IPS-15b (cell line): Measurements from ENCODE around the gene B9D1.
"Not testable (repeated sequence)": the region's sequence is repeated elsewhere in the genome, so short reads cannot be mapped to it uniquely, and the experiment has no call there.

Experiments used
- H3K27me3 ChIP-seq: one replicate; pipeline ENCODE4 v1.6.1; 2013; ENCODE audit warnings: low read length; ENCODE audit not compliant: control insufficient read depth, insufficient read depth
- H3K36me3 ChIP-seq: one replicate; pipeline ENCODE4 v1.6.1; 2013; ENCODE audit warnings: low read length; ENCODE audit not compliant: control insufficient read depth, insufficient read depth
- H3K4me1 ChIP-seq: one replicate; pipeline ENCODE4 v1.6.1; 2013; ENCODE audit warnings: mild to moderate bottlenecking, low read length; ENCODE audit not compliant: control insufficient read depth, insufficient read depth
- H3K4me3 ChIP-seq: one replicate; pipeline ENCODE4 v1.5.1; 2013; ENCODE audit warnings: low read depth, low read length
- H3K9ac ChIP-seq: one replicate; pipeline ENCODE4 v1.6.1; 2013; ENCODE audit warnings: low read depth, mild to moderate bottlenecking, low read length
- H3K9me3 ChIP-seq: one replicate; pipeline ENCODE4 v1.6.1; 2013; ENCODE audit warnings: mild to moderate bottlenecking, low read length; ENCODE audit not compliant: control insufficient read depth, insufficient read depth

B9D1 gene

GRCh38 chr17:19361326-19361725, 1.2 kb downstream of the B9D1 start:
- Histone ChIP-seq H3K4me3 (peak overlapping the region; percentile 87), H3K9ac (peak overlapping the region; percentile 26), H3K4me1 (peaks cover 3% of the 10 kb centered on the region), H3K27me3 (peaks cover 4% of the 10 kb centered on the region), H3K36me3 (peaks cover 13% of the 10 kb centered on the region), H3K9me3 (no peaks in the 10 kb centered on the region)

GRCh38 chr17:19360772-19361171, 1.8 kb downstream of the B9D1 start:
- Histone ChIP-seq H3K4me1 (peaks cover 3% of the 10 kb centered on the region), H3K27me3 (peaks cover 4% of the 10 kb centered on the region), H3K9me3 (no peaks in the 10 kb centered on the region), H3K36me3 (peaks cover 13% of the 10 kb centered on the region), H3K4me3 (no peak overlapping the region), H3K9ac (no peak overlapping the region)

GRCh38 chr17:19359856-19360255, 2.7 kb downstream of the B9D1 start:
- Histone ChIP-seq H3K4me3 (no peak overlapping the region), H3K36me3 (peaks cover 13% of the 10 kb centered on the region), H3K27me3 (peaks cover 4% of the 10 kb centered on the region), H3K9ac (no peak overlapping the region), H3K4me1 (peaks cover 3% of the 10 kb centered on the region), H3K9me3 (no peaks in the 10 kb centered on the region)

DNA sequence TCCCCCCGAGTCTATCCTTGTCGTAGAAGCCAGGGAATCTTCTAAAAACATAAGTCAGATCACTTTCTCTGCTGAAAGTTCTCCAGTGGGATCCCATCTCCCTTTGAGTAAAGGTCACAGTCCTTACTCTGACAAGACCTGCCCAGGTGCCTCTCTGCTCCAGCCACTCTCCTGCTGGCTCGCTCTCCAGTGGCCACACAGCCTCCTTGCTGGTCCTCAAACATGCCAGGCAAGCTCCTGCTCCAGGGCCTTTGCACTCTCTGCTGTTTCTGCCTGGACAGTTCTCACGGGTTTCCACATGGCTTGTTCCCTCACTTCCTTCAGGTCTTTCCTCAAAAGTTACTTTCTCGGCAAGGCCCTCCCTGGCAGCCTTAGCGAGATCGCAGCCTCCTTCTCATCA, 3.4 kb downstream of the B9D1 start:
- Histone ChIP-seq H3K27me3 (peaks cover 4% of the 10 kb centered on the region), H3K36me3 (peaks cover 13% of the 10 kb centered on the region), H3K4me3 (no peak overlapping the region), H3K9ac (no peak overlapping the region), H3K4me1 (peaks cover 3% of the 10 kb centered on the region), H3K9me3 (no peaks in the 10 kb centered on the region)

DNA sequence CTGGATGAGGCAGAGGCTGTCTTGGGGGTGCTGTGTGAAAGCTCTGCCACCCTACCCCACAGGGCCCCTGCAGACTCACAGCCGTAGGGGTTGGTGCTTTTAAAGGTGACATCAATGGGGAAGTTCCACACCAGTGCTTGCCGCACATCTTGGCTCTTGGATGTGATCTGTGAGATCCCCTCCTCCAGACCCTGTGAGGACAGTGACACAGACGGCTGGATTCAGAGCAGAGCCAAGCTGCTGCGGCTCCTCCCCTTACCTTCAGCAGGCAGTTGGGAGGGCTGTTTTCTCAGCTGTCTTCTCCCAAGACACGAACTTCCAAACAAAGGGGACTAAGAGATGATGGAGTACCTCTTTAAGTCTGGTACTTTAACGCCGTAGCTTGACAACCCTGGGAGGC, 4.8 kb downstream of the B9D1 start:
- H3K4me1 ChIP-seq, result no peaks in the 10 kb centered on the region
- H3K27me3 ChIP-seq, result no peaks in the 10 kb centered on the region

GRCh38 chr17:19357351-19357750, 5.2 kb downstream of the B9D1 start:
- H3K4me3 ChIP-seq, result no peak overlapping the region
- no peak overlapping the region for H3K9ac ChIP-seq
- no peaks in the 10 kb centered on the region for H3K4me1 ChIP-seq
- peaks cover 13% of the 10 kb centered on the region for H3K36me3 ChIP-seq
- no peaks in the 10 kb centered on the region for H3K27me3 ChIP-seq
- H3K9me3 ChIP-seq, result no peaks in the 10 kb centered on the region

More for the DNA sequence above, 4.8 kb downstream of the B9D1 start:
- H3K9ac ChIP-seq, result no peak overlapping the region
- H3K9me3 ChIP-seq, result no peaks in the 10 kb centered on the region
- H3K36me3 ChIP-seq, result peaks cover 13% of the 10 kb centered on the region
- no peak overlapping the region for H3K4me3 ChIP-seq

DNA sequence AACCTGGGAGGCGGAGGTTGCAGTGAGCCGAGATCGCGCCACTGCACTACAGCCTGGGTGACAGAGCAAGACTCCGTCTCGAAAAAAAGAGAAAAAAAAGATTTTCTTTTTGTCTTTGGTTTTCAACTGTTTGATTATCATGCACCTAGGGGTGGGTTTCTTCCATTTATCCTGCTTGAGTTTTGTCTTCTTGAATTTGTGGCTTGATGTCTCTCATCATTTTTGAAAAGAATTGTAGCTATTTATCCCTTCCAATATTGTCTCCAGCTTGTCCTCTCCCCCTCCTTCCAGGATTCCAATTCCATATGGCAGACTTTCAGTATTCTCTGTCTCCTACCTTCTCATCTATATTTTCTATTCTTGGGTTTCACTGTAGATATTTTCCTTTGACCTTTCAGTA, 7.8 kb downstream of the B9D1 start:
- no peaks in the 10 kb centered on the region for H3K4me1 ChIP-seq
- no peak overlapping the region for H3K4me3 ChIP-seq
- no peak overlapping the region for H3K9ac ChIP-seq
- peaks cover 8% of the 10 kb centered on the region for H3K36me3 ChIP-seq
- no peaks in the 10 kb centered on the region for H3K9me3 ChIP-seq
- no peaks in the 10 kb centered on the region for H3K27me3 ChIP-seq

GRCh38 chr17:19353401-19353800, 9.1 kb downstream of the B9D1 start:
- not testable (repeated sequence) for H3K9ac ChIP-seq, H3K27me3 ChIP-seq, H3K4me1 ChIP-seq, H3K9me3 ChIP-seq, H3K36me3 ChIP-seq, H3K4me3 ChIP-seq

DNA sequence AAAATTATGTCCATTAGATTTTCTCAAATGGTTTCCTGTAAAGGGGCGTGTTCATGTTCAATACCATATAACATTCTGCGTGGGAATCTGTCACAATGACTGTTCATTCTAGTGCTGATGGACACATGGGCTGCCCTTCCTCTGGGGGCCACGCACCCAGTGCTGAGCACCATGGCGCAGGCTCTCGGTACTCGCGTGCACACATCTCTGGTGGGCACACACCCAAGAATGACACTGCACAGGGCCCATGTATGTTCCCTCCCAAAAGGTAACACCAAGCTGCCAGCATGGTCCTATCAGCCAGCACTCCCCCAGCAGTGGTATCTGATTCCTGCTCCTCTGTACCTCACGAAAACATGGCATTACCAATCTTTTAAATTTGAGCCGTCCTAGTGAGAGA, 13.7 kb downstream of the B9D1 start:
- no peaks in the 10 kb centered on the region for H3K4me1 ChIP-seq
- H3K9me3 ChIP-seq, result no peaks in the 10 kb centered on the region
- H3K27me3 ChIP-seq, result no peaks in the 10 kb centered on the region
- H3K36me3 ChIP-seq, result peaks cover 14% of the 10 kb centered on the region
- H3K9ac ChIP-seq, result no peak overlapping the region
- H3K4me3 ChIP-seq, result no peak overlapping the region

- H3K36me3 ChIP-seq, result peaks cover 18% of the 10 kb centered on the region
- H3K27me3 ChIP-seq, result no peaks in the 10 kb centered on the region
- H3K4me3 ChIP-seq, result no peak overlapping the region
- H3K9ac ChIP-seq, result no peak overlapping the region
- H3K4me1 ChIP-seq, result no peaks in the 10 kb centered on the region
- no peaks in the 10 kb centered on the region for H3K9me3 ChIP-seq
These were observed 14.4 kb downstream of the B9D1 start for GRCh38 chr17:19348081-19348650.

GRCh38 chr17:19347323-19348080, 15.0 kb downstream of the B9D1 start:
- H3K9ac ChIP-seq, result no peak overlapping the region
- H3K36me3 ChIP-seq, result peaks cover 20% of the 10 kb centered on the region
- no peaks in the 10 kb centered on the region for H3K4me1 ChIP-seq
- no peaks in the 10 kb centered on the region for H3K27me3 ChIP-seq
- H3K4me3 ChIP-seq, result no peak overlapping the region
- no peaks in the 10 kb centered on the region for H3K9me3 ChIP-seq
